ENCODE data around the gene CD34. TPM values are rescaled to one million over a fixed set of nuclear protein-coding genes. Genes with fewer than 3 reads are reported as not detected.
A peak's percentile ranks its signal among the peaks of the same experiment; 100 is the strongest.

CD34 gene
- total RNA-seq, 1 donor: 0.27 TPM

- DNase-seq (ENCODE audit: low read depth): no peak
Measured at GRCh38 chr1:207852576-207853371, 58.2 kb downstream of the CD34 start.

DNA sequence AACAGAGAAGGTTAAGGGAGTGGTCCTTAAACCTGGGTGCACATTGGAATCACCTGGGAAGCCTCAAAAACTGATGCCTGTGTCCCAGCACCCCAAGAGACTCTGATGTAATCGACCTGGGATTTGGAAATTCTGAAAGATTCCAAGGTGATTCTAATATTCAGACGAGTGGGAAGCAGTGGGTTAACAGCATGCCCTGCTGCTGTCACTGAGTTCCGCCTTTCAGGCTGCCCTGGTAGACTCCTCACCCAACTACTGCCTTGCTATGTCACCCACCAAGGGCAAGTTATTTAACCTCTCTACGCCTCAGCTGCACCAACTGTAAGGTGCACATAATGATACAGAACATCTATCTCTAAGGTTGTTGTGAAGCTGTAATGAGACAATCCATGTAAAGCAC is 59.2 kb downstream of the CD34 start:
- DNase-seq (ENCODE audit: low read depth): no peak
- no peak overlapping the region for H3K4me3 ChIP-seq (ENCODE audit: low read depth, low read length)
- no peak for TF ChIP-seq CTCF (IDR thresholded peaks at IDR 0.05; ENCODE audit: insufficient read depth, low read length)

More at GRCh38 chr1:207852576-207853371, 58.2 kb downstream of the CD34 start:
- no peak for TF ChIP-seq CTCF (IDR thresholded peaks at IDR 0.05; ENCODE audit: insufficient read depth, low read length)
- no peak overlapping the region for H3K4me3 ChIP-seq (ENCODE audit: low read depth, low read length)

DNA sequence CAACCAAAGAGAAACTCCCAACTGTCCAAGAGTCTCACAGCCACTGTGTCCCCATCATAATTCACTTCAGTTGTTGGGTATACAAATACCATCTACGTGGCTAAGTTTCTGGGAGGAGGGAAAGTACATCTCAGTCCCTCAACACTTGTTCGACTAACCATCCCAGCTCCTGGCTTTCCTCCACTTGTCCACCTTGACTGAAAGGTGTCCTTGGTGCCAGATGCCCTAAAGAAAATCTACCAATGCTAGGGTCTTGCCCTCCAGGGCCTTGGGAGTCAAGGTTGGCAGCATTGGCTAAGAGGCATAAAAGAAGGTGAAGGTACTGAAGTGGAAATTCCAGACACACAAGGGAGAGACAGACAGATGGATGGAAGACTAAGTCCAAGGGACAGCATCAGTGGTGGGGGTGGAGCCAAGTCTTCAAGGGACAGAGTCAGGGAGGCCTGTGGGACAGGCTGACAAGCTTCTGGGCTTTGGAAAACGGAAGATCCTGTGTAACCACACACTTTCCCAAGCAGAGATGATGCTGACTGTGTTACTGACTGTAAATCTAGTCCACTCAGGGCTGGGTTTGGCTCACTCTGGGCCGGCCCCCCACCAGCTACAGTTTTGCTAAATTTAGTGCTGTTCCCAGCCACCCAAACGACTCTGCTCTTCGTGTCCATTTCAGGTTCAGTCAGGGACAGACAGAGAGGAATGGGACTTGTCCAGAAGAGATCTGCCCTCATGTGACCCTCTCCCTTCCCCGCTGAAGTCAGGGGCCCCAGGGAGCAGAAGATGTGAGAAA is 60.1 kb downstream of the CD34 start:
- TF ChIP-seq CTCF (IDR thresholded peaks at IDR 0.05; ENCODE audit: insufficient read depth, low read length): no peak
- no peak for DNase-seq (ENCODE audit: low read depth)

GRCh38 chr1:207849646-207850045 is 61.3 kb downstream of the CD34 start:
- no peak for DNase-seq (ENCODE audit: low read depth)
- no peak for TF ChIP-seq CTCF (IDR thresholded peaks at IDR 0.05; ENCODE audit: insufficient read depth, low read length)
- H3K4me3 ChIP-seq (ENCODE audit: low read depth, low read length): no peak overlapping the region

More for the DNA sequence above, 60.1 kb downstream of the CD34 start:
- H3K4me3 ChIP-seq (ENCODE audit: low read depth, low read length): no peak overlapping the region

DNA sequence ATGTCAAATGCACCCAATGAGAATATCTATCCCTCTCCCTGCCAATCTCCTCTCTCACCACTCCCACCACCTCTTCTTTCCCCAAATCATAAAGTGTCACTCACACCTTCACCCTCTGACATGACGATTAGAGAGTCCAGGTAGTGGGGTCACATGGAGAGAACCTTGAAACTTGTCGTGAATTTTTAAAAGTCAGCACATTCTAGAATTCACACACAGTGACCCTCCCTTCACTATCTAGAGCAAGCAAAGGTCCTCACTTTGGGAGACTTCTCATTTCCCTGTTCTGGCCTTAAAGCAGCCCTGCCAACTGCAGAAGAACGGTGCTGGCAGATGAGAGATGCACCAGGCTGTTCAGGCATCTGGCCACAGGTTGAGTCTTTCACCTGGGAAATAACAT is 61.9 kb downstream of the CD34 start:
- no peak for TF ChIP-seq CTCF (IDR thresholded peaks at IDR 0.05; ENCODE audit: insufficient read depth, low read length)
- DNase-seq (ENCODE audit: low read depth): no peak
- H3K4me3 ChIP-seq (ENCODE audit: low read depth, low read length): no peak overlapping the region

DNA sequence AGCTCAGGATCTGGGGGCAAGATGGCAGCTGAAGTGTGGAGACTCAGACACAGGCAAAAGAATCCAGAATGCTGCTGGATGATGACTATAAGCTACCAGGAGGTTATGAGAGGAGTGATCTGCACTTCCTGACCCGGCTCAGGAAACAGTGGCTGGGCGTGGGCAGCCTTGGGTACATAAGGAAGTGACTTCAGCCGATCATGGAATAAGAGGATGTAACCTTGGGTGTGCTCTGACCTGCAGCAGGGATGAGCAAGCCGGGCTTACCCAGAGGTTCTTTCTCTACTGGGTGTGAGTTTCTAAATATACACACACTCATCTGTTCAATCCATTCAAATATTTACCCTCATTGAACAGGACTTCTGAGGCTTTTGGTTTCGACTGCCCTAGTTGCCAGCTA is 62.7 kb downstream of the CD34 start:
- no peak for TF ChIP-seq CTCF (IDR thresholded peaks at IDR 0.05; ENCODE audit: insufficient read depth, low read length)
- DNase-seq (ENCODE audit: low read depth): peak; percentile 57
- H3K4me3 ChIP-seq (ENCODE audit: low read depth, low read length): no peak overlapping the region
